ENCODE data around the gene SLC22A2.

The SLC22A2 gene

DNA sequence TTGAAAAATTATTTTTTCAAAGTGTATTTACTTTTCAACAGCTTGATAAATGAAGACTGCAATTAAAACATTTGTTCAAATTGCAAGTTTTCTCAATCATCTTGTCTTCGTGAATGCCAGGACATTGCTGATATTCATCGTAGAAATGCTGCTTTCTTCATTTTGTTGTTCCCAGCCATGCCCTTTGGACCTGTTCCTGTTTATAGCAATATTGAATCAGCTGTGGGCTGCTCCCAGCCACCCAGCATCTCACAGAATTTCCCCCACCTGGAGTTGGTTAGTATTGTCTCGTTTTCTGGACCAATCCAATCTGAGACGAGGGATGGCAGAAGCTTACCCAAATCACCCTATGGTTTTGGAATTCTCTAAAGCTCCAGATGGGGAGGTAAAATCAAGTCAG is 40.8 kb downstream of the SLC22A2 start:
- Histone ChIP-seq H3K9me2 (replicated peaks; ENCODE audit: low read depth, low read length) (no peaks in the 10 kb centered on the region), H3K36me3 (ENCODE audit: insufficient read depth, low read length) (no peaks in the 10 kb centered on the region), H4K20me1 (ENCODE audit: insufficient read depth, low read length, poor library complexity, severe bottlenecking) (no peaks in the 10 kb centered on the region), H3K79me2 (ENCODE audit: insufficient read depth, low read length) (no peaks in the 10 kb centered on the region), H3K27me3 (ENCODE audit: insufficient read depth, low read length, poor library complexity, severe bottlenecking) (no peaks in the 10 kb centered on the region), H3K4me1 (ENCODE audit: insufficient read depth, low read length, poor library complexity, severe bottlenecking) (no peaks in the 10 kb centered on the region), H3K9me3 (ENCODE audit: insufficient read depth, low read depth, low read length) (no peaks in the 10 kb centered on the region), H2AFZ (ENCODE audit: low read length) (no peak overlapping the region), H3K4me2 (ENCODE audit: low read depth, low read length, poor library complexity, severe bottlenecking) (no peak overlapping the region), H3F3A (ENCODE audit: low read depth) (no peaks in the 10 kb centered on the region), H3K4me3 (ENCODE audit: low read length, poor library complexity, severe bottlenecking) (no peak overlapping the region), H3K9ac (ENCODE audit: low read depth, low read length, poor library complexity, severe bottlenecking) (no peak overlapping the region)
- TF ChIP-seq EZH2phosphoT487 (IDR thresholded peaks at IDR 0.05; ENCODE audit: borderline replicate concordance) = no peak
- TF ChIP-seq, protein P1, sequence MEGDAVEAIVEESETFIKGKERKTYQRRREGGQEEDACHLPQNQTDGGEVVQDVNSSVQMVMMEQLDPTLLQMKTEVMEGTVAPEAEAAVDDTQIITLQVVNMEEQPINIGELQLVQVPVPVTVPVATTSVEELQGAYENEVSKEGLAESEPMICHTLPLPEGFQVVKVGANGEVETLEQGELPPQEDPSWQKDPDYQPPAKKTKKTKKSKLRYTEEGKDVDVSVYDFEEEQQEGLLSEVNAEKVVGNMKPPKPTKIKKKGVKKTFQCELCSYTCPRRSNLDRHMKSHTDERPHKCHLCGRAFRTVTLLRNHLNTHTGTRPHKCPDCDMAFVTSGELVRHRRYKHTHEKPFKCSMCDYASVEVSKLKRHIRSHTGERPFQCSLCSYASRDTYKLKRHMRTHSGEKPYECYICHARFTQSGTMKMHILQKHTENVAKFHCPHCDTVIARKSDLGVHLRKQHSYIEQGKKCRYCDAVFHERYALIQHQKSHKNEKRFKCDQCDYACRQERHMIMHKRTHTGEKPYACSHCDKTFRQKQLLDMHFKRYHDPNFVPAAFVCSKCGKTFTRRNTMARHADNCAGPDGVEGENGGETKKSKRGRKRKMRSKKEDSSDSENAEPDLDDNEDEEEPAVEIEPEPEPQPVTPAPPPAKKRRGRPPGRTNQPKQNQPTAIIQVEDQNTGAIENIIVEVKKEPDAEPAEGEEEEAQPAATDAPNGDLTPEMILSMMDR (conservative IDR thresholded peaks at IDR 0.05; ENCODE audit: low read length) = no peak

DNA sequence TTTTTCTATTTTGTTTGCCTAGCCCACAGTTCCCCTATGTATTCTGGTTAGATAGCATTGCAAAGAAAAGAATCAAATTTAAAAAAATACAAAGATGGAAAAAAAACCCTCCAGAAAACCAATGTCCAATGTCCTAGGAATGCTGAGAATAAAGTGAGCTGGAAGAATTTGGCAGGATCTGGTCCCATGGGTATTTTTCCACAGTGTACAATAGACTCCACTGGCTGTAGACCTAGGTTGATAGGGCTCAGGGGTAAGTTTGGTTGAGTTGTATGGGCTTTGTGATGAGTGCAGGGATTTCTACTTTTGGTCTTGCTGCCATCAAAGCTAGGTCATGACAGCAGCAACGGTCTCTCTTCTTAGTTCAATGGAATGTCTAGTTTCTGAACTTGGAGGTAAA is 41.5 kb downstream of the SLC22A2 start:
- no peak overlapping the region for H2AFZ ChIP-seq (ENCODE audit: low read length)
- no peaks in the 10 kb centered on the region for H3K4me1 ChIP-seq (ENCODE audit: insufficient read depth, low read length, poor library complexity, severe bottlenecking)
- H3K9me3 ChIP-seq (ENCODE audit: insufficient read depth, low read depth, low read length) = no peaks in the 10 kb centered on the region
- no peak overlapping the region for H3K4me2 ChIP-seq (ENCODE audit: low read depth, low read length, poor library complexity, severe bottlenecking)
- no peaks in the 10 kb centered on the region for H3K9me2 ChIP-seq (replicated peaks; ENCODE audit: low read depth, low read length)
- no peaks in the 10 kb centered on the region for H3K79me2 ChIP-seq (ENCODE audit: insufficient read depth, low read length)
- H3K4me3 ChIP-seq (ENCODE audit: low read length, poor library complexity, severe bottlenecking) = no peak overlapping the region
- H3K36me3 ChIP-seq (ENCODE audit: insufficient read depth, low read length) = no peaks in the 10 kb centered on the region
- no peaks in the 10 kb centered on the region for H3K27me3 ChIP-seq (ENCODE audit: insufficient read depth, low read length, poor library complexity, severe bottlenecking)
- no peak overlapping the region for H3K9ac ChIP-seq (ENCODE audit: low read depth, low read length, poor library complexity, severe bottlenecking)
- no peaks in the 10 kb centered on the region for H4K20me1 ChIP-seq (ENCODE audit: insufficient read depth, low read length, poor library complexity, severe bottlenecking)
- no peaks in the 10 kb centered on the region for H3F3A ChIP-seq (ENCODE audit: low read depth)
- no peak for TF ChIP-seq EZH2phosphoT487 (IDR thresholded peaks at IDR 0.05; ENCODE audit: borderline replicate concordance)
- TF ChIP-seq, protein P1 (conservative IDR thresholded peaks at IDR 0.05; ENCODE audit: low read length) = no peak

DNA sequence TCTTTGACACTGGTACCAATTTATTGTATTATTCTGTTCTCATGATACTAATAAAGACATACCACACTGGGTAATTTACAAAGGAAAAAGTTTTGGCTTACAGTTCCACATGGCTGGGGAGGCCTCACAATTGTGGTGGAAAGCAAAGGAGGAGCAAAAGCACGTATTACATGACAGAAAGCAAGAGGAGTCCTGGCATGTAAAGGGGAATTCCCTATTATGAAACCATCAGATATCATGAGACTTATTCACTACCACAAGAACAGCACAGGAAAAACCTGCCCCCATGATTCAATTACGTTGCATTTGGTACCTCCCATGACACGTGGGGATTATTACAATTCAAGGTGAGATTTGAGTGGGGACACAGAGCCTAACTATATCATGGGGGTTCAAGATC is 43.4 kb downstream of the SLC22A2 start:
- Histone ChIP-seq H3K9ac (ENCODE audit: low read depth, low read length, poor library complexity, severe bottlenecking) (no peak overlapping the region), H4K20me1 (ENCODE audit: insufficient read depth, low read length, poor library complexity, severe bottlenecking) (no peaks in the 10 kb centered on the region), H2AFZ (ENCODE audit: low read length) (no peak overlapping the region), H3K9me2 (replicated peaks; ENCODE audit: low read depth, low read length) (no peaks in the 10 kb centered on the region), H3K79me2 (ENCODE audit: insufficient read depth, low read length) (no peaks in the 10 kb centered on the region), H3K4me3 (ENCODE audit: low read length, poor library complexity, severe bottlenecking) (no peak overlapping the region), H3K4me2 (ENCODE audit: low read depth, low read length, poor library complexity, severe bottlenecking) (no peak overlapping the region), H3K36me3 (ENCODE audit: insufficient read depth, low read length) (no peaks in the 10 kb centered on the region), H3K9me3 (ENCODE audit: insufficient read depth, low read depth, low read length) (no peaks in the 10 kb centered on the region), H3F3A (ENCODE audit: low read depth) (no peaks in the 10 kb centered on the region), H3K4me1 (ENCODE audit: insufficient read depth, low read length, poor library complexity, severe bottlenecking) (no peaks in the 10 kb centered on the region), H3K27me3 (ENCODE audit: insufficient read depth, low read length, poor library complexity, severe bottlenecking) (no peaks in the 10 kb centered on the region)
- TF ChIP-seq, protein P1 (conservative IDR thresholded peaks at IDR 0.05; ENCODE audit: low read length) = no peak
- TF ChIP-seq EZH2phosphoT487 (IDR thresholded peaks at IDR 0.05; ENCODE audit: borderline replicate concordance) = no peak

All from Loucy (cell line).